GM23338 (cell line): ENCODE measurements around the gene RIC8A. TPM values are rescaled to one million over a fixed set of nuclear protein-coding genes. Genes with fewer than 3 reads are reported as not detected.
"Not testable (repeated sequence)": the region's sequence is repeated elsewhere in the genome, so short reads cannot be mapped to it uniquely, and the experiment has no call there.

Experiments used
- ATAC-seq: fragments of 200-7000 bp; cut with Tn5 transposase; 3 replicates; pipeline ENCODE4 v1.9.1; 2020
- DNase-seq: peaks from one replicate; pipeline ENCODE4 v3.0.0-alpha.2; 2015; ENCODE audit warnings: low spot score
- H2AFZ ChIP-seq: fragments of 200-600 bp; sonication (generic); 2 replicates; pipeline ENCODE4 v1.8.0; 2016; ENCODE audit warnings: antibody characterized with exemption, mild to moderate bottlenecking, moderate library complexity
- H3F3A ChIP-seq: fragments of 200-600 bp; sonication (generic); replicated peaks from 2 replicates; pipeline ENCODE4 v1.8.0; 2017; ENCODE audit warnings: antibody characterized with exemption, mixed run types, low read depth
- H3K27ac ChIP-seq: fragments of 200-600 bp; sonication (generic); 2 replicates; pipeline ENCODE4 v1.6.1; 2016; ENCODE audit warnings: low read depth
- H3K27me3 ChIP-seq: fragments of 200-600 bp; sonication (generic); 2 replicates; pipeline ENCODE4 v1.8.0; 2016; ENCODE audit warnings: mild to moderate bottlenecking, mixed run types, moderate library complexity; ENCODE audit not compliant: insufficient read depth
- H3K36me3 ChIP-seq: fragments of 200-600 bp; sonication (generic); 2 replicates; pipeline ENCODE4 v1.8.0; 2016; ENCODE audit warnings: mild to moderate bottlenecking; ENCODE audit not compliant: insufficient read depth
- H3K4me1 ChIP-seq: fragments of 200-600 bp; sonication (generic); 2 replicates; pipeline ENCODE4 v1.8.0; 2016; ENCODE audit warnings: mild to moderate bottlenecking, moderate library complexity; ENCODE audit not compliant: insufficient read depth
- H3K4me2 ChIP-seq: fragments of 200-600 bp; sonication (generic); 2 replicates; pipeline ENCODE4 v1.7.1; 2017; ENCODE audit warnings: mixed run types
- H3K4me3 ChIP-seq: fragments of 200-600 bp; sonication (generic); 2 replicates; pipeline ENCODE4 v1.6.1; 2016; ENCODE audit warnings: mixed run types
- H3K79me2 ChIP-seq: fragments of 200-600 bp; sonication (generic); replicated peaks from 2 replicates; pipeline ENCODE4 v1.8.0; 2017; ENCODE audit warnings: mild to moderate bottlenecking; ENCODE audit not compliant: insufficient read depth
- H3K9me2 ChIP-seq: fragments of 200-600 bp; sonication (generic); 2 replicates; pipeline ENCODE4 v1.8.0; 2017; ENCODE audit not compliant: insufficient read depth
- H4K20me1 ChIP-seq: fragments of 200-600 bp; sonication (generic); replicated peaks from 2 replicates; pipeline ENCODE4 v1.8.0; 2017; ENCODE audit warnings: mild to moderate bottlenecking; ENCODE audit not compliant: insufficient read depth
- H3K27ac Mint-ChIP-seq: 2 replicates; pipeline ENCODE4 v1.8.0; 2020; ENCODE audit warnings: inconsistent platforms, mild to moderate bottlenecking, moderate library complexity, mixed read lengths
- H3K27me3 Mint-ChIP-seq: 3 replicates; pipeline ENCODE4 v1.8.0; 2022; ENCODE audit warnings: low read depth, mild to moderate bottlenecking, moderate library complexity, mixed read lengths, inconsistent platforms; ENCODE audit not compliant: insufficient read depth, poor library complexity
- H3K36me3 Mint-ChIP-seq: 3 replicates; pipeline ENCODE4 v1.8.0; 2021; ENCODE audit warnings: low read depth, mild to moderate bottlenecking, inconsistent platforms, moderate library complexity, mixed read lengths
- H3K4me1 Mint-ChIP-seq: 3 replicates; pipeline ENCODE4 v1.8.0; 2020; ENCODE audit warnings: mild to moderate bottlenecking, inconsistent platforms, mixed read lengths
- H3K4me3 Mint-ChIP-seq: 3 replicates; pipeline ENCODE4 v1.8.0; 2021; ENCODE audit warnings: moderate library complexity, mild to moderate bottlenecking, inconsistent platforms, mixed read lengths
- H3K9me3 Mint-ChIP-seq: 3 replicates; pipeline ENCODE4 v1.8.0; 2020; ENCODE audit warnings: moderate library complexity, mild to moderate bottlenecking, inconsistent platforms, mixed read lengths
- CREB1 ChIP-seq: fragments of 250-450 bp; sonication (Bioruptor Pico); IDR thresholded peaks from 2 replicates; pipeline ENCODE4 v1.5.0; 2020; ENCODE audit warnings: low read depth, mild to moderate bottlenecking, moderate library complexity
- EZH2 ChIP-seq: fragments of 200-600 bp; sonication (generic); IDR thresholded peaks from one replicate; pipeline ENCODE4 v1.8.0; 2017; ENCODE audit warnings: antibody characterized with exemption, mild to moderate bottlenecking, low read depth; ENCODE audit not compliant: unreplicated experiment
- EZH2phosphoT487 ChIP-seq: fragments of 200-600 bp; sonication (generic); IDR thresholded peaks from one replicate; pipeline ENCODE4 v1.8.1; 2018; ENCODE audit warnings: antibody characterized with exemption; ENCODE audit not compliant: unreplicated experiment
- JUNB ChIP-seq: IDR thresholded peaks from one replicate; pipeline ENCODE4 v1.6.1; 2016; ENCODE audit warnings: antibody characterized with exemption; ENCODE audit not compliant: unreplicated experiment
- POLR2AphosphoS5 ChIP-seq: IDR thresholded peaks from 2 replicates; pipeline ENCODE4 v1.6.1; 2016; ENCODE audit warnings: antibody characterized with exemption, low read depth
- REST ChIP-seq: IDR thresholded peaks from one replicate; pipeline ENCODE4 v1.6.1; 2018; ENCODE audit warnings: antibody characterized with exemption; ENCODE audit not compliant: unreplicated experiment
- STAT1 ChIP-seq: IDR thresholded peaks from one replicate; pipeline ENCODE4 v1.6.1; 2016; ENCODE audit warnings: antibody characterized with exemption; ENCODE audit not compliant: unreplicated experiment
- ZNF114 ChIP-seq: fragments of 250-450 bp; sonication (Bioruptor Pico); IDR thresholded peaks from 2 replicates; pipeline ENCODE4 v1.5.0; 2020; ENCODE audit warnings: mild to moderate bottlenecking, moderate library complexity
- ZNF331 ChIP-seq: fragments of 250-450 bp; sonication (Bioruptor Pico); IDR thresholded peaks from 2 replicates; pipeline ENCODE4 v1.5.0; 2020; ENCODE audit warnings: low read depth, mild to moderate bottlenecking, moderate library complexity
- polyA plus RNA-seq: library from polyadenylated mRNA; unstranded; fragments of >200 nt; fragmentation: Nextera tagmentation; extraction: Ambion mirVana; gene quantifications from 2 replicates; pipeline ENCODE4 v1.2.1, GENCODE V29; 2016
- total RNA-seq: library from RNA; depleted of rRNA; stranded (reverse); fragments of >200 nt; shearing (Covaris generic); gene quantifications from 2 replicates; pipeline ENCODE4 v1.2.3, GENCODE V29; 2014

The RIC8A gene
- total and polyA plus RNA-seq, 2 experiments from 2014 or later: 23.6 to 81.3 TPM

GRCh38 chr11:238346-238745, 30.8 kb downstream of the RIC8A start:
- Histone ChIP-seq H3K79me2 (peaks cover 26% of the 10 kb centered on the region), H3K4me1 (peaks cover 10% of the 10 kb centered on the region), H3K36me3 (peaks cover 12% of the 10 kb centered on the region), H3K4me3 (peak overlapping the region; percentile 99), H3F3A (peaks cover 11% of the 10 kb centered on the region; the same call in 1 of the 2 replicates), H3K4me2 (peak overlapping the region; percentile 100; the same call in 1 of the 2 replicates), H4K20me1 (peaks cover 19% of the 10 kb centered on the region)
- not testable (repeated sequence) for H3K9me3 Mint-ChIP-seq, DNase-seq, ATAC-seq, H3K4me1 Mint-ChIP-seq, H3K27me3 ChIP-seq, H3K9me2 ChIP-seq, H3K27ac ChIP-seq, H3K27ac Mint-ChIP-seq, H3K27me3 Mint-ChIP-seq, H2AFZ ChIP-seq
- Mint-ChIP-seq H3K4me3 (peak overlapping the region; percentile 93; the same call in 1 of the 3 replicates), H3K36me3 (peaks cover 21% of the 10 kb centered on the region)

- no peaks in the 10 kb centered on the region for H3K27me3 ChIP-seq
- H3K36me3 ChIP-seq: peaks cover 18% of the 10 kb centered on the region
- TF ChIP-seq ZNF331 (CRISPR knock-in tag): no peak
- no peak for TF ChIP-seq CREB1 (CRISPR knock-in tag)
- peaks cover 19% of the 10 kb centered on the region; the same call in 1 of the 2 replicates for H4K20me1 ChIP-seq
- H3K4me3 Mint-ChIP-seq: no peak overlapping the region
- peaks cover 13% of the 10 kb centered on the region for H3F3A ChIP-seq
- no peak overlapping the region for H2AFZ ChIP-seq
- no peak for ATAC-seq
- no peak for DNase-seq
- H3K4me3 ChIP-seq: no peak overlapping the region
- H3K79me2 ChIP-seq: peaks cover 26% of the 10 kb centered on the region
- H3K27ac ChIP-seq: no peak overlapping the region
- H3K4me1 ChIP-seq: peaks cover 8% of the 10 kb centered on the region
- H3K27me3 Mint-ChIP-seq: peaks cover 5% of the 10 kb centered on the region
- 0 out of 3 replicates have a peak, but pooled peaks cover 3% of the 10 kb centered on the region for H3K4me1 Mint-ChIP-seq
- H3K9me3 Mint-ChIP-seq: no peaks in the 10 kb centered on the region
- H3K27ac Mint-ChIP-seq: no peak overlapping the region
- no peak overlapping the region for H3K4me2 ChIP-seq
- H3K36me3 Mint-ChIP-seq: peaks cover 35% of the 10 kb centered on the region
- H3K9me2 ChIP-seq: no peaks in the 10 kb centered on the region
Observed at GRCh38 chr11:240315-240714, 32.8 kb downstream of the RIC8A start.

GRCh38 chr11:241634-242033, 34.1 kb downstream of the RIC8A start:
- Mint-ChIP-seq H3K27ac (no peak overlapping the region), H3K27me3 (peaks cover 3% of the 10 kb centered on the region), H3K4me3 (no peak overlapping the region), H3K9me3 (no peaks in the 10 kb centered on the region), H3K36me3 (peaks cover 48% of the 10 kb centered on the region), H3K4me1 (no peaks in the 10 kb centered on the region)
- H3K36me3 ChIP-seq: peaks cover 28% of the 10 kb centered on the region
- H3K79me2 ChIP-seq: peaks cover 26% of the 10 kb centered on the region
- no peak overlapping the region for H3K4me3 ChIP-seq
- H2AFZ ChIP-seq: no peak overlapping the region
- H3F3A ChIP-seq: peaks cover 12% of the 10 kb centered on the region
- peaks cover 6% of the 10 kb centered on the region for H3K4me1 ChIP-seq
- peaks cover 19% of the 10 kb centered on the region; the same call in 1 of the 2 replicates for H4K20me1 ChIP-seq
- no peaks in the 10 kb centered on the region for H3K9me2 ChIP-seq
- no peak overlapping the region for H3K4me2 ChIP-seq
- DNase-seq (no peak), ATAC-seq (no peak)
- no peak overlapping the region for H3K27ac ChIP-seq
- no peaks in the 10 kb centered on the region for H3K27me3 ChIP-seq
- TF ChIP-seq JUNB: no peak
- TF ChIP-seq EZH2phosphoT487: no peak
- TF ChIP-seq ZNF114 (CRISPR knock-in tag): no peak
- no peak for TF ChIP-seq POLR2AphosphoS5
- no peak for TF ChIP-seq REST
- no peak for TF ChIP-seq ZNF331 (CRISPR knock-in tag)
- TF ChIP-seq CREB1 (CRISPR knock-in tag): no peak
- no peak for TF ChIP-seq STAT1
- no peak for TF ChIP-seq EZH2
